ENCODE measurements around the gene SPSB1.

The SPSB1 gene

DNA sequence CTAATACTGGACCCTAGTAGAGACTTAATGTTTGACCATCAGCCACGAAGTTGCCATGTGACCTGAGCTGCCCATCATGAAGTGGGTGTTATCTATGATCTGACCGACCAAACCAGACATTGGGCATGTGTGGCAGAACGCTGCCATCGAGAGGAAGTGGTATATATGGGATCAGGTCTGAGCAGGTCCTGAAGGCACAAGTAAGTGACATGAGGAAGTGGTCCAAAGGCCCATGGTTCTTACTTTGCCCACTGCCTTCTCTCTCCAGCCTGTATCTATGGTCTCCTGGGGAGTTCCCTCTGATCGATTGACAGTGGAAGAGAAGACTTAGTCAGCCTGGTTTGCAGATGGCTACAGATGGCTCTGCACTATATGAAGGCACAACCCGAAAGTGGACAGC, 7.9 kb downstream of the SPSB1 start:
- no peak for DNase-seq (ENCODE audit: low spot score)

DNA sequence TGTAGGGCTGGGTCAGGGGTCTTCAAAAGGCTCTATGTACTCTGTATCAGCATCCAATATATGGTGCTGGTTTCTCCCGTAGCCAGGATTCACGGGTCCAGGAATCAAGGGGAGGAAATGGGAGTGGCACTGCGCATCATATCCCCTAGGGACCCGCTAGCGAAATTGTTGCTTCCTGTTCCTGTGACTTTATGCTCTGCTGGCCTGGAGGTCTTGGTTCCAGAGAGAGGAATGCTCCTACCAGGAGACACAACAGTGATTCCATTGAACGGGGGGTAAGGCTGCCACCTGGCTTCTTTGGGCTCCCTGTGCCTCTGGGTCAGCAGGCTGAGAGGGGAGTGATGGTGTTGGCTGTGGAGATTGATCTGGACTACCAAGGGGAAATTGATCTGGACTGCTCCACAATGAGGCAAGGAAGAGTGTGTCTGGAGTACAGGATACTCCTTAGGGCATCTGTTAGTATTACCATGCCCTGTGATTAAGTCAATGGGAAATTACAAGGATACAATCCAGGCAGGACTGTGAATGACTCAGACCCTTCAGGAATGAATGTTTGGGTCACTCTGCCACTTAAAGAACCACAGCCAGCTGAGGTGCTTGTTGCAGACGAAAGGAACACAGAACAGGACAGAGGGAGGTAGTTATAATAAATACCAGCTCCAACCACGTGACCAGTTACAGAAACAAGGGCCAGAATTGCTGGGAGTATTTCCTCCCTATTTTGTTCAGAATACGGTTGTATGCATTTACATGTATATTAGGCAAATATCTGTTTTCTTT, 10.2 kb downstream of the SPSB1 start:
- DNase-seq (ENCODE audit: low spot score), result no peak

DNA sequence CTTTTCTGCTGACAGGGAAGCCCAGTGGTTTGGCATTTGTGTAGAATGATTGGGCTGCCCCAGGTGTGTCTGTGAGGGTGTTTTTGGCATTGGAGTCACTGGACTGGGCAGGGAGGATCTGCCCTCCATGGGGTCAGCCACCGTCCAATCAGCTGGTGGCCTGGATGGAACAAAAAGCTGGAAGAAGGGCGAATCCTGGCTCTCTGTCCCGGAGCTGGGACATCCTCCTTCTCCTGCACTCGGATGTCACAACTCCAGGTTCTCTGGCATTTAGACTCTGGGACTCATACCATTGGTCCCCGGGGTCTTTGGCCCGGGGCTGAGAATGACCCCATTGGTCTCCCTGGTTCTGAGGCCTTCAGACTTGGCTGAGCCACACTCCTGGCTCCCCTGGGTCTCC, 11.2 kb downstream of the SPSB1 start:
- no peak for DNase-seq (ENCODE audit: low spot score)

DNA sequence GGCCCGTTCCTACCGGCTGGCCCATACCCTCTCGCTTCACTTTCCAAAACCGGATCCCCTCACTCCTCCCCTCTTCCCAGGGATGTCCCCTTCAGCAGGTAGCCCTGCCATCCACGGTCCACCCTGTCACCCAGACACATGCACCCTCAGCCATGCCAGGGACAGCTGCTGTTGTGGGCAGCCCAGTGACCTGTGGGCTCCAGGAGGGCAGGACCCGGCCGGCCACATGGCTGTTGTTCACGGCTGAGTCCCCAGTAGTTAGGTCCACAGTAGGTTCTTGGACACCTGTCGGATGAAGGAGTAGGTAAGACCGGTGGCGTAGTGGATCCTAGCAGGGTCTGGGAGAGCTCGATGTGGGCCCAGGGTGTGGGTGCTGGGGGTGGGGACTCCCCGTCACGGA, 12.5 kb downstream of the SPSB1 start:
- DNase-seq (ENCODE audit: low spot score), result no peak

DNA sequence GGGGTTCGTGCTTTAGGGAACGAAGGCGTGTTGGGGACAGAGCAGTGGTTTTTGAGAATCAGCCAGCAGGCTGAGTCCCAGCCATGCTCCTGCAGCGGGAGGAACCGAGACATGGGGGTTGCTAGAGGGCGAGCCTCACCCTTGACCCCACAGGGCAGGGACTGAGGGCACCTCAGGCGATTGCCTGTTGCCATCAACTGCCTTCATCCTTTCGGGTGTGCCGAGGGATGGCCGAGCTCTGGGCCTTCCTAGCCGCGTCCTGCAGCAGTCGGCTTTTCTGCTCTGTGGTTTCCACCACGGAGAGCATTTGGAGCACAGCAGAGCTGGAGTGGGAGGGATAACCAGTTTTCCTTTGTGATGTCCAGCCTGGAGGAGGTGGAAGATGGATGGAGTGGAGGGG, 13.3 kb downstream of the SPSB1 start:
- no peak for DNase-seq (ENCODE audit: low spot score)

DNA sequence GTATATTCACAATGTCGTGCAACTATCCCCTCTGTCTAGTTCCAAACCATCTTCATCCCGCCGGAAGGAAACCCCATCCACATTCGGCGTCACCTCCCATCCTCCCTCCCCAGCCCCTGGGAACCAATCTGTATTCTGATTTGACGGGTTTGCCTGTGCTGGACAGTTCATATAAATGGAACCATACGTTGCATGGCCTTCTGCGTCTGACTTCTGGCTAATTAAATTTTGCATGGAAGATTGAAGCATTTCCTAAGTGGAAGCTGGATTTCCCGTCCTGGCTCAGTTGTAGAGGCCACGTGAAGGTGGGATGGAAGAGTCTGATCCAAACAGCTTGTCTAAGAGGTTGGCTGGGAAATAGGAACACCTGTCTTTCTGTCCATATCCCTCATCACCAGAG, 14.6 kb downstream of the SPSB1 start:
- no peak for DNase-seq (ENCODE audit: low spot score)

DNA sequence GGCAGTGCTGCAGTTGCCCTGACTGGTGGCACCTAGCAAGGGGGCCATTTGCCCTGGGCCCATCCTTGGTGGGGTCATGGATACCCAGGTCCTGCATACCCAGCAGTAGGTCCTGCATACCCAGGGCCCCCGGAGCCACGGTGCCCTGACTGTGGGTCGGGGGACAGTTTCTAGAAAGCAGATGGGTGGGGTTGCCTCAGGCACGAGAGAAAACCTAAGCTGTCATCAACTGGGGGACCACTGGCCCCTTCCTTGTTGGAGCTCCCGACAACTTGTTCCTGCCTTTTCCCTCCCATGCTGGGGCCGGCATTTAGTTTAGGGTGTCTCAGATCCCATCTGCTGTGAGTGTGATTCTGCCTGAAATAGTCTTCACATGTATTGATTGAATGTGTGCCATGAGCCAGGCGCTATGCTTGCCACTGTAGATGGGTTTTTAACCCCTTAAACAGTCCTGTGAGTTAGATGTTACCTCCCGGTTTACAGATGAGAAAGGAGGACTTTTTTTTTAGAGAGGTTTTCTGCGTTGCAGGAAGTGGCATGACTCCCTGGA, 15.6 kb downstream of the SPSB1 start:
- no peak for DNase-seq (ENCODE audit: low spot score)

DNA sequence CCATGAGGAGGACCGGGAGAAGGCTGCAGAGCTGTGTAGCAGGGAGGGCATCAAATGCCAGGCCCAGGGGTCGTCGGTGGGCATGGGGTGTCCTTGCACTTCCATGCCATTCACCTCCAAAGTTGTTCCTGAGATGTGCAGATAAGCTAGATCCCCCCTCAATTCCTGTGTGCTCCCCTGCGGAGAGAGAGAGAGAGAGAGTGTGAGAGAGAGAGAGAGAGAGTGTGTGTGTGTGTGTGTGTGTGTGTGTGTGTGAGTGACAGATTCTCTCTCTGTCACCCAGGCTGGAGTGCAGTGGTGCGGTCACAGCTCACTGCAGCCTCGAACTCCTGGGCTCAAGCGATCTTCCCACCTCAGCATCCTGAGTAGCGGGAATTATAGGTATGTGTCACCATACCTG, 16.4 kb downstream of the SPSB1 start:
- no peak for DNase-seq (ENCODE audit: low spot score)

DNA sequence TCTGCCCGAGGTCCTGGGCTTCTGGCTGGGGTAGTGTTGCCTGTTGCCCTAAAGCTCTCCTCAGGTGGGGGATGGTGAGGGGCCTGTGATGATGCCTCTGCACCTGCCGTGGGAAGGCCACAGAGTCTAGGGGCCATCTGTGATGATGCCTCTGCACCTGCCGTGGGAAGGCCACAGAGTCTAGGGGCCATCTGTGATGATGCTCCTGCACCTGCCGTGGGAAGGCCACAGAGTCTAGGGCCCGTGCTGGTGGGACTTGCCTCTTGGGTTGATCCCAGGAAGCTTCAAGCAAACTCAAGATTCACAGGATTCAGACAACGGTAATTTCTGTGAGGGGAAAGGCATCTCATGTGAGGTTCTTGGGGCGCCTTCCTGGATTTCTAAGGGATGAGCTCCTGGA, 17.3 kb downstream of the SPSB1 start:
- no peak for DNase-seq (ENCODE audit: low spot score)

DNA sequence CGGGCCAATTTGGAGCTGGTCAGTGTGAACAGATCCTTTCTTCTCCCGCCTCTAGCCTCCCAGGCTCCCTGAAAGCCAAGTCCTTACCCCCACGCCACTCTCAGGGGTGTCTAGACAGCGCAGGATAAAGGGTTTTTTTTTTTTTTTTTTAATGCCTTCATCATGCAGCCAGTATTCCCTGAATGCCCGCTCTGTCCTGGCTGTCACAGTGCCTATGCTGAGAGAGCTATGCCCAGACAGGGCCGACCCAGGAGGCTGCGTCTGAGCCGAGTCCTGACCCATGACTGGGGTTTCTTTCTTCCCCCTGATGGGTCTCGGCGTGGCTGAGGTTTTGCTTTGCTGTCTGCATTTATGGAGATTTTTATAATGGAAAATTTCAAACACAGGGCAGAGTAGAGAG, 18.3 kb downstream of the SPSB1 start:
- DNase-seq (ENCODE audit: low spot score), result no peak

DNA sequence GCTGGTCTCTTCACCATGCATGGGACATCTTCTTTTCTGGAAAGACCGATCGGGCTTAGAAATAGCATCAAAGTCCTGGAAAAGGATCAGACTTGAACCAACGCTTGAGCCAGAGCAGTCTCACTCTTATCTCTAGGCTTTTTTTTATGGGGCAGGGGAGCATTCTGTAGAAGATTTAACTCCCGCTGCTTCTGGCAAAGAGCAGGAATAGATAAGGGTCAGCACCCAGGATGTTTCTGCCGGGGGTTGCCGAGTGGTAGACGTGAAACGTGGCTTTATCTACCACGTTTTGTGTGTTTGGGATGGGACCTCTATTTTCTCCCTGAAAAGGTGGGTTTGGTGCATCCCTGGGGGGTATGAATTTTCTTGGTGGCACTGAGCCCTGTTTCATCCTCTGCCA, 18.8 kb downstream of the SPSB1 start:
- no peak for DNase-seq (ENCODE audit: low spot score)

DNA sequence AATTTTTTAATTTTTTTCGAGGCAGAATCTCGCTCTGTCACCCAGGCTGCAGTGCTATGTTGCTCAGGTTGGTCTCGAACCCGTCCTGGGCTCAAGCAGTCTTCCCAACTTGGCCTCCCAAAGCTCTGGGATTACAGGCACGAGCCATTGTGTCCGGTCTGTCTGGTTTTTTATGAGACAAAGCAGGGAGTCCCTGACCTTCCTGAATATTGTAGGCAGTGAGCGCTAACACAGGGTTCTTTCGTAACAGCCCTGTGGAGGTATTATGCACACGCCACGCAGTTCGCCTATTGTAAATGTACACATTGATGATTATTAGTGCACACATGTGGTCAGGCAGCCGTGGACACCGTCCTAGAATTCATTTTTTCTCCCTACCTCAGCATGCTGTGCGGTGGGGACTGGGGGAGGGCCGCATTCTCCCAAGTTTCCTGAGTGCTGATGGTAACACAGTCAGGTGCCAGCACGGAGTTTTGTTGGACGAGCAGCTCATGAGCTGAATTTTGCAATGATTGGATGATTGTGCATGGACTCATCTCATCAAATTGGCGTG, 19.6 kb downstream of the SPSB1 start:
- no peak for DNase-seq (ENCODE audit: low spot score)

DNA sequence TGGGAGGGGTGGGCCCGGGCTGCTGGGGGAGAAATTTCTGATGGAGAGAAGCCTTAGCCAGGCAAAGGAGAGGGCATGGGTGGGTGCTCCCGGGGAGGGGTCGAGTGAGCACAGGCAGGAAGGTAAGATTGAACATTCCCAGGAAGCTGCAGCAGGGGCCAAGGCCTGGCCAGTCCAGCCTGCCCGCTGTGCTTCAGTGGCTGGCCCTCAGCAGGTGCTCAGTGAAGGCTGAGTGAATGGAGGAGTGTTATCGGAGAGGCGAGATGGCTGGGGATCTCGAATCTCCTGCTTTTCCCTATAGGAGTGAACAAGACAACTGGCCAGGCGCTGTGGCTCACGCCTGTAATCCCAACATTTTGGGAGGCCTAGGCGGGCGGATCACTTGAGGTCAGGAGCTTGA, 20.9 kb downstream of the SPSB1 start:
- no peak for DNase-seq (ENCODE audit: low spot score)

DNA sequence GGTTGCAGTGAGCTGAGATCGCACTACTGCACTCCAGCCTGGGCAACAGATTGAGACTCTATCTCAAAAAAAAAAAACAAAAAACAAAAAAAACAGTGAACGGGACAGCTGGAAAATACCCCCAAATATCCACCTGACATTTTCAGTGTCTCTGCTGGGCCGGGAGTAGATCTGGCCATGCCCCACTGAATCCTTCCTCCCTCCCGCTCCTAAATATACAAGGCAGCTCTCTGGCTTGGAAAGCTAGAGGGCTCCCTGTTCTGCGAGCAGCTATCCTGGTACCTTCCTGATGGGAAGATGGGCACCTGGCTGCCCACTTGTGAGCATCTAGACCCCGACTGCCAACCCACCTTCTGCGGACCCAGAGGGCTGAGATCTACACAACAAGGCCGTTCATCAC, 21.4 kb downstream of the SPSB1 start:
- DNase-seq (ENCODE audit: low spot score), result no peak

DNA sequence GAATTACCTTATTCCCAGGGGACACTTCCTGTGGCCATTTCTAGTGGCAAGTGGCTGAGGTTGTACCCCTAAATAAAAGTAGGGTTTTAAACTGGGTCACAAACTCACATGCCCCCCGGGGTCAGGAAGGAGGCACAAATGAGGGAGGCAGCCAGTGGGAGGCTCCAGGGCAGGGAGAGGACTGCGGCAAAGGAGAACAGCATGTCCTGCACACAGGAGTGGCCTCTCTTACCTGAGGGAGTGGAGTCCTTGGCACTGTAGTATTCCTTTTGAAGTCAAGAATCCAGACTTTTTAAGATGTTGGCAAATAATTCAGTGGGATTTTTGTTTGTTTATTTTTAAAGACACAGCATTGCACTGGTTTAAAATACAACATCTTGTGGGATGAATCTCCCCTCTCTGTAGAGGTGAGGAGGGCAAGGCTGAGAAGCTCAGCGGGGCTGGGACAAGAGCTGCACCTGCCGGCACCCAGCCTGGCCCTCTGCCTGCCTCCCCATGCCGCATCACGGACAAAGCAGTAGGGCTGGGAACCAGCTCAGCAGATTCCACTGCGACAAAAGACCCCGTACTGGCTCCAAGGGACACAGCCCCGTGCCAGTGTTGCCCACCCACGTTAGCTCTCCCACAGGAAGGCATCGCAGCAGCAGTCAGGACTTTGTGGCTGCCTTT, 22.2 kb downstream of the SPSB1 start:
- no peak for DNase-seq (ENCODE audit: low spot score)

DNA sequence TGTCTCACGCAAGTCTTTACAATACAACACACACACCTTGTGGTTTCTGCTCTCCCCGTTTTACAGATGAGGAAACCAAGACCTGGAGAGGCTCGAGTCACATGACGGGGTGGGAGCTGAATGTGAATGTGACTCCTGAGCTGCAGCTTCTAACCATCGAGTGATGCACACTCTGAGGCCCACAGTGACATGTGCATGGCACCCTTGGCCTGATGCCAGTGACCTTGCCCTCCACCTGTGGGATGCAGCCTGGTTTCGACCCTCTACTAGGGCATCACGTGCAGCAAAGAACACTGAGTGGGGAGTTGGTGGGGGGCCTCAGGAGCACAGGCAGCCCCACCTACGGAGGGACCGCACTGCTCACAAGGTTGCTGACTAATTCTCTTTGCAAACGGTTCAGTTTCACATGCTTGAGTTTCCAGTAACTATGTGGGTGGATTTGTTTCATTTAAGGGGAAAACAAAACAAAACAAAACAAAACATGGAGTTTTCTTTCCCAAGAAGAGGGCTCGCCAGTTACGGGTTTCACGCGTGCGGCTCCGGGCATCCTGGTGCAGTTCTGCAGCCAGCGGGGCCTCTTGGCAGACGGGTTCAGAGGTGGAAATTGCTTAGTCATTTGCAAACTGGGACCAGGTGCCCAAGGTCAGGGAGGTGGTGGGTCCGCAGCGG, 22.9 kb downstream of the SPSB1 start:
- DNase-seq (ENCODE audit: low spot score), result peak; percentile 4

DNA sequence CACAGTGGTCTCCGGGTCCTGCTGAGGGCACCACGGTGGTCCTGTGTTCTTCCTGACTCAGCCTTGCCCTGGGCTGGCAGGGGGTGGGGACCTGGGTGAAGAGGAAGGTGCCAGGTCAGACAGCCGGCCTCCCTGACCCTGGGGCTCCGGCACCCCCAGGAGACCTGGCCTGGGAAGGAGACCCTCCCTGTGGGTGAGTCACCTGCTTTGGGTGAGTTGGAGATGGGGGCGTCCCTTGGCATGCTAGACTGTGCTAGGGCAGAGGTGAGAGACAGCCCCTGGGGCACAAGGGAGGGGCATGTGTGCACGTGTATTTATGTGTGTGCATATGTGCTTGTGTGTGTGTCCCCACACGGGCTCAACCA, 23.4 kb downstream of the SPSB1 start:
- DNase-seq (ENCODE audit: low spot score), result no peak

DNA sequence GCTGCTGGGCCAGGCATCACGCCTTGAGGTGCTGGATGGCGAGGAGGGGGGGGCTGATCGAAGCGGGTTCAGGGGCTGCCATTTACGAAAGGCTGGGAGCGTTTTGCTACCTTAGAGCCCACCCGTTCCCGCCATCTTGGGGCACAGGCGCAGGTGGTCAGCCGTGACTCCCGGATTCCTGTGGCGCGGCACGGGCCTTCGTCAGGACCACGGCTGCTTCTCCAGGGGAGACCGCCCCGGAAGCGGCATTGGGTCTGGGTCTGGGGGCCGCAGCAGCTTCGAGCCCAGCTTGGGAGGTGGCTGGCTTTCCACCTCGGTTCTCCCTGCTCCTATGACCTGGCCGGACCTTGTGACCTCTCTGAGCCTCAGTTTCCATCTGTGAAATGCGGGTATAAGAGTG, 23.8 kb downstream of the SPSB1 start:
- DNase-seq (ENCODE audit: low spot score), result no peak

DNA sequence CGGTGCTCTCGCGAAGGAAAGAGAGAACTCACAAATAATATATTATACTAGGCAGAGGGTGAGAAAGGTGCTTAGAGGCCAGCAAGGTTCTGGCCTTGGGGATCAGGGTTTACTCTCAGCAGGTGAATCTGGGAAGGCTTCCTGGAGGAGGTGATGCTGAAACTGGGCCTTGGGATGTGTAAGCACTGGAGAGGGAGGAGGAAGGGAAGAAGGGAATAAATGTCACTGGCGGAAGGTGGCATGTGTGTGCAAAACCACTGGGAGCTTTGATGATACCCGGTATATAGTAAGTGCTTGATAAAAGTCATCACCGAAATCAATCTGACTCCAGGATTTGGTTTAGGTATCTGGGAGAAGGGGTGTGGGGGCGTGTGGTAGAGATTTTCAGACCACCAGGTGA, 24.4 kb downstream of the SPSB1 start:
- no peak for DNase-seq (ENCODE audit: low spot score)

DNA sequence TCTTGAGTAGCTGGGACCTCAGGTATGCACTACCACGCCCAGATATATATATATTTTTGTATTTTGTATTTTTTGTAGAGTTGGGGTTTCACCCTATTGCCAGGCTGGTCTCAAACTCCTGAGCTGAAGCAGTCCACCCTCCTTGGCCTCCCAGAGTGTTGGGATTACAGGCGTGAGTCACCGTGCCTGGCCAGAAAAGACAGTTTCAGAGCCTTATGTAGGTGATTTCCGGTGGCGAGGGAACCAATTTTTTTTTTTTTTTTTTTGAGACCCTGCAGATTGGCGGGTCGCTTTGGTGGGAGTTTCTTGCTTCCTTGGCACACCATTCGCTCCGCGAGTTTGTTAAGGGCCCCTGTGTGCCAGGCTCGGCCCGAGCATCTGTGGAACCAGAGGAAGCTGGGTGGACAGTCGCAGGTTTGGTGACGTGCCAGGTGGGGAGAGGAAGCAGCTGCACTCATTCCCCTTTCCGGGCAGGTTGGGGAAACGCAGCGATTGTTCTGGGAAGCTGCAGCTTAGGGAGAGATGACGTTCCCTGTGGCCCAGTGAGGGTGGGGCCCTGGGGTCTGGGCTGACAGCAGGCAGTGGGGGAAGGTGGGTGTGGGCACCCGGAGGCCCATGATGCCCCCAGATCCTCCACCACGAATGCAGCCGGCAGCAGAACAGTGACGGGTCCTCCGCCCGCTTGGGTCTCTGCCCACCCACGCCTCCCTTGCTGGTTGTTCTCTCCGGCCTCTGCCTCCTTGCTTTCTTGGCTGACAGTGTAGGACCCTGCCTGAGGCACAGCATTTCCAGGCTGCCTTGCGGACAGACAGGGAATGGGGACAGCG, 25.1 kb downstream of the SPSB1 start:
- no peak for DNase-seq (ENCODE audit: low spot score)

DNA sequence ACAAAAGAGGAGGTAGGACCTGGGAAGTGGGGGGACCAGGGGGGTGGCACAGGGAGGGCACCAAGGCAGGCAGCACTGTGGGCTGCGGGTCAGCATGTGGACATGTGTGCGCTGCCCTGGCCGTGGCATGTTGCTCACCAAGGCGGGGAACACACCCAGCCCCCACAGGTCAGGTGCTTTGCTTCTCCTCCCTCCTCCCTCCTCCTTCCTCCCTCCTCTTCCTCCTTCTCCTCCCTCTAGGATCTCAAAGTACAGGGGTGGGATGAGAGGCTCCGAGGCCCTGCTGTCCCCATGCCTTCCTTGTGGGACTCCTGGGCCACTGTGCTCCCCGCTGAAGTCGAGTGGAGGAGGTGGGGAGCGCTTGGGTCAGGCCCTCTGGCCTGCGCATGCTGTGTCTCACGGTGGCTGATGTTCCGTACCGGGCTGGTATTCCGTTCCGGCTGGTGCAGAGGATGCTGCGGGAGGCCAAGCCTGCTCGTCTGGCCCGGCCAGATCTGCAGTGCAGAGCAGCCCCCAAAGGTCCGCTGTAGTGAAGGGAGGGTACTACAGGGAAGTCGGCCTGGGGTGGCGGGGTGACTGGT, 26.6 kb downstream of the SPSB1 start:
- DNase-seq (ENCODE audit: low spot score), result no peak
